H1 (cell line): ENCODE measurements around the gene MX1. TPM values are rescaled to one million over a fixed set of nuclear protein-coding genes. Genes with fewer than 3 reads are reported as not detected.

Experiments
- CTCF ChIA-PET: fragments of 300-600 bp; sonication (Branson Sonifier 250); formaldehyde crosslinking; loops from one replicate; lab custom pipeline; 2021; ENCODE audit not compliant: partially characterized antibody; lab: Charles Lee
- POLR2A ChIA-PET: fragments of 300-600 bp; sonication (Branson Sonifier 250); formaldehyde crosslinking; loops from one replicate; lab custom pipeline; 2021; ENCODE audit warnings: inconsistent platforms; ENCODE audit not compliant: partially characterized antibody; lab: Charles Lee
- DNase-seq, 2 experiments: peaks; one replicate each; pipeline versions ENCODE4 v3.0.0 to v3.0.0-alpha.2; 2010 to 2022; ENCODE audit warnings: low spot score in 2 of 2, low read depth in 1 of 2, mixed read lengths in 1 of 2
- FAIRE-seq: peaks from 2 replicates; lab custom pipeline; 2011; peaks lifted over from hg19 to GRCh38; lab: Jason Lieb, UNC
- H2AFZ ChIP-seq: 2 replicates; pipeline ENCODE4 v1.8.1; 2012; ENCODE audit warnings: low read length, inconsistent platforms
- H2AK5ac ChIP-seq: 2 replicates; pipeline ENCODE4 v1.6.1; 2013; ENCODE audit warnings: low read depth, low read length
- H2BK120ac ChIP-seq: replicated peaks from 2 replicates; pipeline ENCODE3; 2013; ENCODE audit warnings: low read depth, low read length, inconsistent platforms
- H2BK12ac ChIP-seq: 2 replicates; pipeline ENCODE4 v1.6.1; 2013; ENCODE audit warnings: low read depth, low read length
- H2BK15ac ChIP-seq: 2 replicates; pipeline ENCODE4 v1.6.1; 2013; ENCODE audit warnings: low read length
- H2BK20ac ChIP-seq: 2 replicates; pipeline ENCODE4 v1.6.1; 2013; ENCODE audit warnings: low read length
- H2BK5ac ChIP-seq: 2 replicates; pipeline ENCODE4 v1.6.1; 2013; ENCODE audit warnings: low read depth, low read length
- H3K14ac ChIP-seq: 2 replicates; pipeline ENCODE4 v1.6.1; 2013; ENCODE audit warnings: inconsistent platforms; ENCODE audit not compliant: insufficient read length
- H3K18ac ChIP-seq: 2 replicates; pipeline ENCODE4 v1.6.1; 2013; ENCODE audit warnings: low read length; ENCODE audit errors: extremely low read depth
- H3K23ac ChIP-seq: 2 replicates; pipeline ENCODE4 v1.6.1; 2013; ENCODE audit warnings: inconsistent platforms; ENCODE audit not compliant: insufficient read length
- H3K23me2 ChIP-seq: 2 replicates; pipeline ENCODE4 v1.6.1; 2013; ENCODE audit warnings: low read depth, low read length
- H3K27ac ChIP-seq: 2 replicates; pipeline ENCODE4 v1.6.1; 2011; ENCODE audit warnings: low read depth, low read length, inconsistent platforms
- H3K27me3 ChIP-seq, 4 experiments: replicated peaks in 1 of 4; 1 replicate in 1 of 4; 2 replicates in 3 of 4; pipeline versions ENCODE4 v1.6.1 to v1.8.1; 2011 to 2013; ENCODE audit warnings: low read length in 3 of 4, mild to moderate bottlenecking in 3 of 4, inconsistent platforms in 2 of 4, mixed read lengths in 2 of 4, moderate library complexity in 1 of 4; ENCODE audit not compliant: control insufficient read depth in 3 of 4, insufficient read depth in 3 of 4; ENCODE audit errors: extremely low read depth in 1 of 4
- H3K36me3 ChIP-seq, 4 experiments: 2 replicates each; pipeline versions ENCODE4 v1.6.1 to v1.8.1; 2011 to 2013; ENCODE audit warnings: mild to moderate bottlenecking in 4 of 4, low read length in 3 of 4, moderate library complexity in 2 of 4, control low read depth in 1 of 4, inconsistent platforms in 1 of 4; ENCODE audit not compliant: insufficient read depth in 4 of 4, control insufficient read depth in 2 of 4
- H3K4ac ChIP-seq: replicated peaks from 2 replicates; pipeline ENCODE3; 2013; ENCODE audit warnings: low read length, low read depth, mixed read lengths, inconsistent platforms; ENCODE audit not compliant: insufficient read length
- H3K4me1 ChIP-seq, 4 experiments: replicated peaks in 1 of 4; 1 replicate in 1 of 4; 2 replicates in 3 of 4; pipeline versions ENCODE4 v1.6.1 to v1.8.1; 2011 to 2013; ENCODE audit warnings: low read length in 3 of 4, inconsistent platforms in 2 of 4, mixed read lengths in 1 of 4; ENCODE audit not compliant: insufficient read depth in 4 of 4, control insufficient read depth in 3 of 4
- H3K4me2 ChIP-seq, 2 experiments: 2 replicates each; pipeline versions ENCODE4 v1.6.1 to v1.8.1; 2011 to 2013; ENCODE audit warnings: low read depth in 2 of 2, low read length in 2 of 2, control low read depth in 1 of 2, inconsistent platforms in 1 of 2, mild to moderate bottlenecking in 1 of 2; ENCODE audit not compliant: insufficient read depth in 1 of 2
- H3K4me3 ChIP-seq, 4 experiments: fragments of 200-600, 300-600 bp in 1 of 4; sonication (generic), shearing (Covaris generic), sonication (Bioruptor Twin) in 1 of 4; 2 replicates each; pipeline versions ENCODE4 v1.5.1 to v1.8.1; 2011 to 2016; ENCODE audit warnings: low read length in 4 of 4, low read depth in 3 of 4, control low read depth in 2 of 4, inconsistent platforms in 2 of 4, mild to moderate bottlenecking in 2 of 4, mixed read lengths in 1 of 4, moderate library complexity in 1 of 4; ENCODE audit not compliant: insufficient read depth in 2 of 4; ENCODE audit errors: extremely low read depth in 1 of 4
- H3K56ac ChIP-seq: replicated peaks from 2 replicates; pipeline ENCODE3; 2013; ENCODE audit warnings: low read depth, mild to moderate bottlenecking, mixed read lengths, low read length, inconsistent platforms; ENCODE audit not compliant: insufficient read length
- H3K79me1 ChIP-seq: 2 replicates; pipeline ENCODE4 v1.6.1; 2013; ENCODE audit warnings: low read depth, low read length, control low read depth
- H3K79me2 ChIP-seq, 2 experiments: 2 replicates each; pipeline versions ENCODE4 v1.6.1 to v1.8.1; 2012 to 2013; ENCODE audit warnings: low read length in 2 of 2, mild to moderate bottlenecking in 2 of 2, inconsistent platforms in 1 of 2; ENCODE audit not compliant: insufficient read depth in 2 of 2, control insufficient read depth in 1 of 2
- H3K9ac ChIP-seq, 4 experiments: replicated peaks in 1 of 4; 1 replicate in 1 of 4; 2 replicates in 3 of 4; pipeline versions ENCODE4 v1.6.1 to v1.8.1; 2011 to 2013; ENCODE audit warnings: low read depth in 3 of 4, low read length in 3 of 4, control low read depth in 2 of 4, mild to moderate bottlenecking in 2 of 4, moderate library complexity in 2 of 4, inconsistent platforms in 1 of 4; ENCODE audit errors: extremely low read depth in 1 of 4
- H3K9me3 ChIP-seq, 2 experiments: 2 replicates each; pipeline versions ENCODE4 v1.6.1 to v1.8.1; 2012 to 2013; ENCODE audit warnings: mild to moderate bottlenecking in 2 of 2, moderate library complexity in 2 of 2, control low read depth in 1 of 2, inconsistent platforms in 1 of 2, low read depth in 1 of 2, low read length in 1 of 2, mixed read lengths in 1 of 2; ENCODE audit not compliant: insufficient read depth in 2 of 2
- H4K20me1 ChIP-seq, 2 experiments: replicated peaks in 1 of 2; 2 replicates each; pipeline versions ENCODE3 to v1.8.1; 2011 to 2013; ENCODE audit warnings: inconsistent platforms in 2 of 2, low read length in 2 of 2, mild to moderate bottlenecking in 1 of 2; ENCODE audit not compliant: insufficient read depth in 2 of 2, control insufficient read depth in 1 of 2
- H4K5ac ChIP-seq: 2 replicates; pipeline ENCODE4 v1.6.1; 2013; ENCODE audit warnings: low read length, low read depth, mixed read lengths, inconsistent platforms; ENCODE audit not compliant: insufficient read length
- H4K8ac ChIP-seq: 2 replicates; pipeline ENCODE4 v1.8.0; 2013; ENCODE audit warnings: mild to moderate bottlenecking, moderate library complexity, low read length, inconsistent platforms; ENCODE audit not compliant: insufficient read depth; ENCODE audit errors: extremely low read depth
- H4K91ac ChIP-seq: replicated peaks from 2 replicates; pipeline ENCODE3; 2013; ENCODE audit warnings: low read length, mixed read lengths, inconsistent platforms; ENCODE audit not compliant: insufficient read length
- CBX5 ChIP-seq: fragments of 300-800, 300-1000 bp; sonication (generic); IDR thresholded peaks from 2 replicates; pipeline ENCODE4 v1.7.1; 2016; ENCODE audit warnings: antibody characterized with exemption, low read length, low read depth
- TEAD4 ChIP-seq: IDR thresholded peaks from 2 replicates; pipeline ENCODE4 v1.6.1; 2012; ENCODE audit warnings: low read depth, low read length, inconsistent platforms, mixed read lengths
- WGBS, 2 experiments: shearing (Covaris generic) in 1 of 2; methylation state at CpG; one replicate each; pipeline versions ENCODE4 v1.1.6 to v1.1.7; 2013 to 2015; ENCODE audit warnings: low lambda C conversion rate in 2 of 2, mixed read lengths in 2 of 2, inconsistent platforms in 1 of 2, low coverage in 1 of 2, missing lambda C conversion rate in 1 of 2; ENCODE audit not compliant: insufficient replicate concordance in 2 of 2, insufficient coverage in 1 of 2, insufficient read length in 1 of 2; ENCODE audit errors: extremely low coverage in 1 of 2, missing lambda C conversion rate in 1 of 2; 5-methylcytosine and 5-hydroxymethylcytosine counted together
- polyA plus RNA-seq, 7 experiments: library from polyadenylated mRNA; depleted of rRNA in 3 of 7; stranded (reverse) in 5 of 7; unstranded in 2 of 7; fragments of >200 nt in 5 of 7; fragments of 200-250 nt in 2 of 7; gene quantifications; 1 replicate in 5 of 7; 2 replicates in 1 of 7; 4 replicates in 1 of 7; pipeline versions ENCODE4 v1.2.1 to v1.2.3, GENCODE V29; 2011 to 2013; ENCODE audit warnings: missing spikeins in 2 of 7, mixed read lengths in 2 of 7
- total RNA-seq: library from RNA; stranded (reverse); fragmentation: NEBNext Ultra II Directional; extraction: Animal tissue kit (Norgen Biotek cat#: 25700); gene quantifications from 2 replicates; pipeline ENCODE4 v1.2.1, GENCODE V29; 2021

MX1 gene
- total and polyA plus RNA-seq, 2 of the 8 experiments (the other 6 are each of a cell fraction or from before 2014, with no cell fraction given): 3.8 to 5.7 TPM

DNA sequence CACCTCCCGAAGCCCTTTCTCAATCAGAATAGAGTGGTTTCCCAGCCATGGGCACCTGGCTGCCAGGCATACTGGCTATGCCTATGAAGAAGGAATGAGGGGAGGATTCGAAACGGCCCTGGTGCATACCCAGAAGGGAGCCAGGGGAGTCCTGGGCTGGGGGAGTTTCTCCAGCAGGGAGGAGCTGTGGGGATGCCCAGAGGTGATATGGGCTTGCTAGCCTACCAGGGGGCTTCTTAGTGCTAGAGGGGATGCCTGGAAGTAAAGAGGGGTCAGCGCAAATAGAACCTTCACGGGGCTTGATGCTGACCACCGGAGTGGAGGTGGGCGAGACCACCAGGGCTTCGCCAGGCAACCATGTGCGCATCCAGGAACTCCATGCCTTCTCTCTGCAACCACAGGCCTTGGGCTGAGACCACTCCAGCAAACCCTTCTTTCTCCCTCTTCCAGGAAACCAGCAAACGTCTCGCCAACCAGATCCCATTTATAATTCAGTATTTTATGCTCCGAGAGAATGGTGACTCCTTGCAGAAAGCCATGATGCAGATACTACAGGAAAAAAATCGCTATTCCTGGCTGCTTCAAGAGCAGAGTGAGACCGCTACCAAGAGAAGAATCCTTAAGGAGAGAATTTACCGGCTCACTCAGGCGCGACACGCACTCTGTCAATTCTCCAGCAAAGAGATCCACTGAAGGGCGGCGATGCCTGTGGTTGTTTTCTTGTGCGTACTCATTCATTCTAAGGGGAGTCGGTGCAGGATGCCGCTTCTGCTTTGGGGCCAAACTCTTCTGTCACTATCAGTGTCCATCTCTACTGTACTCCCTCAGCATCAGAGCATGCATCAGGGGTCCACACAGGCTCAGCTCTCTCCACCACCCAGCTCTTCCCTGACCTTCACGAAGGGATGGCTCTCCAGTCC, 18.2 kb upstream of the MX1 start:
- H2BK120ac ChIP-seq: no peak overlapping the region
- H3K27ac ChIP-seq: no peak overlapping the region
- no peak overlapping the region for H2AFZ ChIP-seq
- H3K9me3 ChIP-seq: 0 out of 4 replicates have a peak, but pooled peaks cover 0 to 2% of the 10 kb centered on the region in 2 experiments
- H4K8ac ChIP-seq: no peak overlapping the region
- H3K4me2 ChIP-seq: no peak overlapping the region
- H2AK5ac ChIP-seq: no peak overlapping the region
- H3K27me3 ChIP-seq: no peaks in the 10 kb centered on the region
- no peak overlapping the region for H4K91ac ChIP-seq
- no peak overlapping the region for H3K23ac ChIP-seq
- TF ChIP-seq TEAD4: no peak
- no peak for TF ChIP-seq CBX5
- no peak overlapping the region for H2BK12ac ChIP-seq
- H3K56ac ChIP-seq: no peak overlapping the region
- H3K4ac ChIP-seq: no peak overlapping the region
- no peaks in the 10 kb centered on the region for H4K20me1 ChIP-seq
- H3K23me2 ChIP-seq: no peaks in the 10 kb centered on the region
- no peak overlapping the region for H2BK20ac ChIP-seq
- H3K4me1 ChIP-seq: no peaks in the 10 kb centered on the region
- H2BK15ac ChIP-seq: no peak overlapping the region
- H3K14ac ChIP-seq: no peak overlapping the region
- no peaks in the 10 kb centered on the region for H3K79me1 ChIP-seq
- no peak overlapping the region for H3K9ac ChIP-seq
- FAIRE-seq (no peak), DNase-seq (no peak)
- no peak overlapping the region for H2BK5ac ChIP-seq
- WGBS, 2 experiments: 88% methylated on average over 24 of the region's 24 CpGs; no CpG with 5 or more reads in 1 of the 2 experiments
- no peaks in the 10 kb centered on the region for H3K79me2 ChIP-seq
- H3K18ac ChIP-seq: no peak overlapping the region
- ChIA-PET POLR2A (no interaction called here), CTCF (no interaction called here)
- no peaks in the 10 kb centered on the region for H3K36me3 ChIP-seq
- H3K4me3 ChIP-seq: no peak overlapping the region
- H4K5ac ChIP-seq: no peak overlapping the region
